Kasumi-1 (cell line): ENCODE results near the gene TMEM240.

Experiments used
- DNase-seq, 2 experiments: peaks; one replicate each; lab custom pipeline; 2025; lab: John Stamatoyannopoulos, UW

TMEM240 gene

DNA sequence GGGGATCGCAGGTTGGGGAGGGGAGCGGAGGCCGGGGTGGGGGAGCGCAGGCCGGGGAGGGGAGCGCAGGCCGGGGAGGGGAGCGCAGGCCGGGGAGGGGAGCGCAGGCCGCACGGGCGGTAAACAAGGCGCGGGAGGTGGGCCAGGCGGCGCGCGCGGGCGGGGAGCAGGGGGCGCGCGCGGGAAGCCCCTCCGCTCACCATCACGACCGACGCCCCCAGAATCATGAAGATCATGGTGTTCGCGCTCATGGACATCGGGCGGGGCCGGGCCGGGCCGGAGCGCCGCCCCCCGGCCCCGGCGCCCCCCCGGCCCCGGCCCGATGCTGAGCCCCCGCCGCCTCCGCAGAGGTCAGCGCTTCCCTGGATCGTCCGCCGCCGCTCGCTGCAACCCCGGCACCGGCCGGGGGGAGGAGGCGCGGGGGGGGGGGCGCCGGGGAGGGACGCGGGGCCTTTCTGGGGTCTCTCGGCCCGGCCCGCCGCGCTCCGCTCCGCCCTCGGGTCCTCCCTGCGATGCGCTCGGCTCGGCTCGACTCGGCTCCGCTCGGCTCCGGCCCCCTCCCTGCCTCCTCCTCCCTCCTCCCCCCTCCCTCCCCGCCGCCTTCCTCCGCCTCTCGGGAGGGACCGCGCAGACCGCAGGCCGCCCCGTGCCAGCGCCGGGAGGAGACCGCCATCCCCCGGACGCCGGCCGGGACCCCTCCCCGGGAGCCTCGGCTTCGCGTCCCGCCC, at the start of gene TMEM240:
Gene TMEM240 (minus strand): TSS at position 535 of the 728 bp plus-strand sequence. CDS start 278 bp downstream, at position 257.
- no peak for DNase-seq

DNA sequence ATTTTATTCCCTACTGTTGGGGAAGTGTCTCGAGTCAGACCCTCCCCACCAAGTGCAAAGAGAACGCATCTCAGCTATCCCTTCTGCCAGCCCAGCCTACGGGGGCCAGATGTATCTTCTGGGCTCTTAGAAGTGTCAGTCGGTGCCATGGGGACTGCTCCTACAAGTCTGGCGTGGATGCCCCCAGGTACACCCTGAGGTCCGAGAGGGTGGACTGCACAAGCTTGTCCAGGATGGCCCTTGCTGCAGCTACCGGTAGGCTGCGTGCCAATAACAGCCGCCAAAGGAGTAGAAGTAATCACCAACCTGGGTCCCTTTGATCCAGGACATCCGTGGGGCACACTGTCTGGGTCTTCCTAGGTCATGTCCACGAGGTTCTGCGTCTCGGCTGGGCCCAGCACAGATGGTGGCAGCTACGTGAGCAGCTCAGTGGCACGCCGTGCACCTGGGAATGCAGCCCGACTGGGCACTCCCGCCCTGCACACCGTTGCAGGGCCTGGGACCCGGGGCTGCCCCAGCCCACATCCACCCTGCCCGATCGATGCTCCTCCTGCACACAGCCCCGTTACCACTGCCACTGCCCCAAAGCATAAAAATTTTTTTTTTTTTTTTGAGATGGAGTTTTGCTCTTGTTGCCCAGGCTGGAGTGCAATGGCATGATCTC, 43.1 kb upstream of the TMEM240 start:
- DNase-seq = no peak

DNA sequence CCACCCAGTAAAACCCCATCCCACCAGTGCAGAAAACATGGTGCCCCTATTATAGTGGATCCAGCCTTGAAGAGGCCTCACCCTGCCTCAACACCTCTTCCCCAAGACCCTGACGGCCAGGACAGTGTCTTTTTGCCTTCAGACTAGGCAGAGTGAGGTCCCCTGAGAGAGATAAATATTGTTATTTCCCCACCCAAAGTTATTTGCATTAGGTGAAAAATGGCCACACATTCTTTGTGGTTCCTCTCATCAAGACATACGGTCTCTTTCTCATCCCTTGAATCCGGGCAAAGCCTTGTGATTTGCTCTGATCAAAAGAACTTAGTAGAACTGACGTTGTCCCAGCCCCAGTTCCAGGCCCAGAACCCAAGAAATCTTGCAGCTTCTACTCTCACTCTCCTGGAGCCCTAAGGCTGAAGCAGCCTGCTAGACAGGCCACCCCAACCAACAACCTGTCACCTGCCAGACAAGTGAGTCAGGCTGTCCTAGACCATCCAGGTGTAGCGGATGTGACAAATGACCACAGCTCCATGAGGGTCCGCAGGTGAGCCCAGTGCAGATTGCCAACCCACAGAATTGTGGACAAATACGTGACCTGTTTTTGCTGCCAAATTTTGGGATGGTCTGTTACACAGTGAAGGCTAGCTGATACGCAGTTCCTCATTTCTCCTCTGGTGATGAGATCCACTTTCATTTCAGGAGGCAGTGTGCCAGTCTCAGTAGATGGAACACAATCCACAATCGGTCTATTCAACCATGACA, 42.3 kb upstream of the TMEM240 start:
- DNase-seq = no peak

DNA sequence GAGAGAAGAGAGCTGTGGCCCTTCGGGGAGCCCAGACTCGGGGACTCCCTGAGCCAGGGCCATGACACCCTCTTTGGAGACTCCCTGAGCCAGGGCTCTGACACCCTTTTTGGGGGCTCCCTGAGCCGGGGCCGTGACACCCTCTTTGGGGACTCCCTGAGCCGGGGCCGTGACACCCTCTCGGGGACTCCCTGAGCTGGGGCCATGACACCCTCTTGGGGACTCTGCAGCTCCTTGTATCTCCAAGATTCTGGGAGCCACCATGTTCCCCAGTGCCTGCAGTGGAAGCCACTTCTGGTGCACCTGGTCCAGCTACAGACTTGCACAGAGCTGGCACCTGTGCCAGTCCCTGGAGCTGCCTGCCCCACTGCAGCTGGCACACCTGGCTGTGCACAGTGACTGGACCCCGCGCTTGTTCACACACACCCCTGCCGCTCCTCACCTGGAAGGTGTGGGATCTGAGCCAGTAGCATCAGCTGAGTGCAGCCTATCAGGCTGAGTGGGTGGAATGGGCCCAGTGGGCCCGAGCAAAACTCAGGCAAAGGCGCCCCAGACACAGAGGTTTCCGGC, 38.0 kb upstream of the TMEM240 start:
- DNase-seq = no peak

DNA sequence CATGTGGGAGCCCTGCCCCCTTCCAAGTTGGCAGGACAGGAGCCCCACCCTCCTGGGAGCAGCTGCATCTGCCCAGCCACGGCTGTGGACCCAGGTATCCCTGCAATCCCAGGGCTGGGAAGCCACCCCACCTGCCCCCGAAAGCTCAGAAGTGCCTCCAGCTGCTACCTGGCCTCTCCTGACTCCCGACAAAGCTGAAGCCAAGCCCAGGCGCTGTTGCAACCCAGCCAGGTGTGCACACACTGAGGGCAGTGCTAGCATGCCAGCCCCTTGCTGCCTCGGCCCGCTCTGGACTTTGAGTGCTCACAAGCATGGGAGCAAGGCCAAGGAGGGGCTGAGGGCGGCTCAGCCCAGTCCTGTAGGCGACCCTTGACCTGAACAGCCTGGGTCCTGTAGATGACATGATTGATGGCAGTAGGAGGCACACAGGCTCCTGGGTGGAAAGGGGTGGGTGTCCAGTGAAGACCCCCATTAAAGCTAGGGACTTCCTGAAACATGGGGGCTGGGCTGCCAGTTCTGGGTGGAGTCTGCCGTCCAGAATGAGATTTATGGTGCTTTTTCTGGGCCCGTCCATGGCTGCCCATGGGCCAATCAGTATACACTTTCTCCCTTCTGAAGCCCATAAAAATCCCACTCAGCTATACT, 37.1 kb upstream of the TMEM240 start:
- DNase-seq = no peak

DNA sequence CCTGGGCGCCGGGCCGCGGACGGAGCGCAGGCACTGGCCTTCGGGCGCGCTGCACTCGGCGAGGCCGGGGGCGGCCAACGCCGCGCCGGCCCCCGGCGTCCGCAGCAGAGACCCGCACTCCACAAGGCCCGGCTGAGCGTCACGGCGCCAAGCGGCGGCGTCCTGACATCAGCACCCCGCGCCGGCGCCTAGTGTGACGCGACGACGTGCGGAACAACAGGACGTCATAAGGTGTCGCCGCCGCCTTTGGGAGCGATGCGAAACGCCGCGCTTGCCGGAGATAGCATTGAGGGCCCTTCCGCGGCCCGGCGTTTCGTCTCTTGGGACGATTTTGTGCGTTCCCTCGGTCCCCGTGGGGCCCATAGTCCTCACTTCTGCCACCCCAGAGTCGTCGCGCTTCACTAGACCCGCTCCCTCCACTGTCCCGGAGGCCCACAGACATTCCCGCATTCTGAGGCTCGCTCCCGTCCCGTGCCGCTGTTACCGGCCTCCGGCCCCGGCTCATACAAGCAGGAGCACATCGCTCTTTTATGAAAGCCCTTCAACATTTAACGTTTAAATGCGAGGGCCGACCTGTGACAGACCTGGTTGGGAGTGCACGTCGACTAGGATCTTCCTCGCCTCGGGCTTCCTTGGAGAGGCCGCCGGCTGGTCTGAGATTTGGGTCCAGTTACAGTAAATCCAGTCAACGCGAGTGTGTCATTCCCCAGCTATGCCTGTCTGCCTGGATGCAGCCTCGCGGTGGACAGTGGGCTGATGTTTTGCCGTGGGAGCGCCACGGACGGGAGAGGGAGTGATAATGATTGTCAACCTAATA, 34.5 kb upstream of the TMEM240 start, which contains the start of gene SSU72:
Gene SSU72 (minus strand): TSS at position 143 of the 817 bp plus-strand sequence. CDS start 306 bp downstream, outside the sequence.
- peak; percentile 84 to 85 for DNase-seq

DNA sequence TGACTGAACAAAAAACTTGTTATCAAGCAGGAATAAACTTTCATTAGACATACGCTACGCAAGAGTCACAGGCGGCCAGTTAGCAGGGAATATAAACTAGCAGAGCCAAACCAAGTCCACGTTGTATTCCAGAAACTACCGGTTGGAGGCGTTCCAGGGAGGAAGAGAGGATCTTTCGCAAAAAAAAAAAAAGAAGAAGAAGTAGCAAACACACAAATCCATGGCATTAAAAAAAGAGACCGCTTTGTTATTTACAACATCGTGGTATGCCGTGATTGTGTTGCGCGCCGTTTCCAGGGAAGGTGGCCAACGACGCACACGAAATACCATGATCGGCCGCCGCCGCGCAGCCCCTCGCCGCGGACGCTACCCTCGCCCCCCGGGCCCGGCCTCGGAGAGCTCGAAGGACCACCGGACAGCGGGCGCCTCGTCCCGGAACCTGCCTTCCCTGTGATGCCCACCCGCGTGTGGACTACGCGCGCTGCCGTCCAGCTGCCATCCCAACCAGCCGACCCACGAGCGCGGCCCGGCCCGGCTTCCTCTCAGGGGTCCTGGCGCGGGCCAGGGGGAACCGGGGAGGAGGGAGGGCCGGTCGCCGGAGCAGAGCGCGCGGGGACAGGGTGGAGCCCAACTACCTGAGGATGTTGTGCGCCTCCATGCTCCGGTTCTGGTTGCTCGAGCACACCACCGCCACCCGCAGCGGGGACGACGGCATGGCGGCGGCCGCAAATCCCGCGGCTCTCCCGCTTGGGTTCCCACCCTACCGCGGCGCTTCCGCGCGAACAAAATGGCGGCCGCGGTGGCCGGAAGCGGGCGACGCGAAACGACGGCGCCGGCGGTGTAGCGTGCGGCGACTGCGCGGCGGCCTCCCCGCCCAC, 33.7 kb upstream of the TMEM240 start:
- peak; percentile 67 to 69 for DNase-seq

DNA sequence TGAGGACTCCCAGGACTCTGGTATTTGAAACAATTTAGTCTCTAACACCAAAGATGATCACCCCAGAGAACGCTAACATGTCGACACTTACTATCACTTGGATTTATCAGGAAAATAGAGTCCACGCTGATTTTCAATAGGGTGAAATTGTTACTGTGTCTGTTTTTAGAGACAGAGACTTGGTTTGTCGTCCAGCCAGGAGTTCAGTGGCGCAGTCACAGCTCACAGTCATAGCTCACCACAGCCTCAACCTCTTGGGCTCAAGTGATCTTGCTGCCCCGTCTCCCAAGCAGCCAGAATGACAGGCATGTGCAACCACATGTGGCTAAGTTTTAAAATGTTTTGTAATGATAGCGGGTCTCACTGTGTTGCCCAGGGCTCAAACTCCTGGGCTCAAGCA, 28.9 kb upstream of the TMEM240 start:
- no peak for DNase-seq

DNA sequence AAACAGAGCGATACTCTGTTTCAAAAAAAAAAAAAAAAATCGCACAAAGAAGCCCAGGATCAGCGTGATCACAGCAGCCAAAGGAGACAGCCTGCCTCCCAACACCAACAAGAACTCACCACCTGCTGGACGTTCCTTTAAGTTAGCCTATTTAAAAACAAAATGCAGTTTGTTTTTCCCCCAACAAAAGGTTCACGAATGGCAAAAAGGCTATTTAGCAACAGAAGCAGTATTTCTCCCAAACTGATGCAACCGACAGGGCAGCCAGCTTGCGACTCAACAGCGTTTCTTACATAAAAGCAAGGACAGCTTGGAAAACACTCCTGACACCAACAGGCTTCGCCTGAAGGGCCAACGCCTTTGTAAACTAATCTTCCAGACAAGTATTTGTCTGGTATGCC, 27.5 kb upstream of the TMEM240 start:
- DNase-seq = no peak

DNA sequence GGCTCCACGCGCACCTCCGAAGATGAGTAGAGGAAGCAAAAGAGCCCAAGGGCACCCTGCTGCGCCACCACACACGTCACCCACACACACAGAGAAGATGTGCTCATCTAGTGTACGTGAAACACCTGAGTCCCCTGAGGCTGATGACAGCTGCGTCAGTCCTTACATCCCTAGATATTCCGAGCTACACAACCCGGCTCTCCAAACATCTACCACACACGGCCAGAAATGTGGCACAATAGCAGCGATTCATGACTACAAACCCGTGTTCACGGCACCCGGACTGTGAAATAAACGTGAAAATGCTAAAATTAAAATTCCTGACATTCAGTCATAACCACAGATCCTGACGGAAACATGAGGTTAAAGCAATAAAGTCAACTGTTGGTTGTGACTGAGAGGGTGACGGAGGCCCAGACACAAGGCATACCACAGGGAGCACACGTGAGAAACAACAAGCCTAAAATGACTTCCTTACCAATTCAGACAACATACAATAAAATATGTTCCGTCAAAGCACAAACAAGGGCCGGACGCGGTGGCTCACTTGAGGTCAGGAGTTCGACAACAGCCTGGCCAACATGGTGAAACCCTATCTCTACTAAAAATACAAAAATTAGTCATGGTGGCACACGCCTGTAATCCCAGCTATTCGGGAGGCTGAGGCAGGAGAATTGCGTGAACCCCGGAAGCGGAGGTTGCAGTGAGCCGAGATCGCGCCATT, 26.9 kb upstream of the TMEM240 start:
- no peak for DNase-seq

DNA sequence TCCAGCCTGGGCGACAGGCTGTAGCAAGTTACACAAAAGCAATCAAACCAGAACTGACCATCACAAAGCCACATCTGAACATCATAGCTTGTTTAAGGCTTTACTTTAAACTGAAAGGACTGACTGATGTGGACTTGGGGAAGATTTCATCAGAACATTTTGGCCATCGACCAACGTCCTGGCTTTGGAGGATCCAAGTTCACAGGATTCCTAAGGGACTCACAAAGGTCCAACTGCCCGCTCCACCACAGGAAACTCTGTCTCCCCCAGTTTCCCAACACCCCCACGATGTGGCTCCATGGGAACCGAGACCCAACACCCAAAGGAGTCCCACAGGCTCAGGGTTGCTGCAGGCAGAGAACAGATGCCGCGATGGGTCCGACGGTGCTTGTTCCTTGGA, 24.9 kb upstream of the TMEM240 start:
- DNase-seq = no peak

DNA sequence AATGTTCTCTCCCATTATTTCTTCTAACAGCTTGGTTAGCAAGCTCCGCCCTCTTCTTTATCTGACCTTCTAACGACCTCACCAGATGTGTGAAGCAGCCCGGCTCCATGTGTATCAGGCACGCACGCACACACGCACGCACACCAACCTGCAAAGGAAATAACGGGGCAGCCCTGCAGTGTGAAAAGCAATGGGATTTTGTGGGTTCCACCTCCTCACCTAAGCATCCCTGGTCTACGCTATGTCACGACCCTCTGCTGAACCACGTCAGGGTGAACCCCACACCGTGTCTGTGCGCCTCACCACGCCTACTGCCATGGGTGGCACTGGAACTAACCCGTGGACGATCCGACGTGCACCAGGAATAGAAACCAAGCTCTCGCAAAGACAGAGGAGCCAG, 23.8 kb upstream of the TMEM240 start:
- no peak for DNase-seq

DNA sequence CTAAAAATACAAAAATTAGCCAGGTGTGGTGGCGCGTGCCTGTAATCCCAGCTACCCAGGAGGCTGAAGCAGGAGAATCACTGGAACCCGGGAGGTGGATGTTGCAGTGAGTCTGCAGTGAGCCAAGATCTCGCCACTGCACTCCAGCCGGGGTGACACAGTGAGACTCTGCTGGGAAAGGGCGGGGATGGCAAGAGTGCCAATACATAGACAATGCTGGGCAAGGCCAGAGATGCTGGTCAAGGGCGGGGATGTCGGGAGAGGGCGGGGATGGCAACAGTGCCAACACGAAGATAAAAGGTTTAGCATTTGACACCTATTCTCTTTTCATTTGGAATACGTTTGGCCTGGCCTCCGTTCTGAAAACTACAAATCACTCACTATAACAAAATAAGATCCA, 23.3 kb upstream of the TMEM240 start:
- no peak for DNase-seq

DNA sequence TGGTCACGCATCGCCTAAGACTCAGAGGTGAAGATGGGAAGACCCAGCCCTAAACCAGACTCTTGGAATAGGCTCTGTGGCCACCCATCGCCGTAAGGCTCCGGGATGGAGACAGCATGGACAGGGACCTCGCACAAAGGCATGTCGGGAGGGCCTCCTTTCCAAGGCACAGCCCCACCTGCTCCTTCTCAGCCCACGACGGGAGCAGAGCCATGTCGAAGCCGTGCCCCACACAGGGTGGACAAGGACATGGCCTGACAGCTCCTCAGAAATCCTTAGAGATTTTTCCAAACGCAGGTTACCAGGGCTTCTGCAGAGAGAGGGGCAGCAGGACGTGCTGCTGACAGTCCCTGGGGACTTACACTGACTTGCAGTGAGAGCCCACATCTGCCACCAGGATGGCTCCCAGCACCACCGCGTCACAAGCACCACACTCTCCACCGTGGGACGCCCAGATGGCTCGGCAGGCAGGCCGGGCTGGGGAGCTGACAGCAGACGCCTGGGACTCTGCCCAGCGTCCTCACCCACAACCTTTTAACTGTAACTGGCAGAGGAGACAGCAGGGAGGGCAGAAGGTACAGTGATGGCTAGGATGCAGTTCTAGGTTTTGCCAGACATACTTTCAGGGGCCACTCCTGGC, 22.3 kb upstream of the TMEM240 start:
- DNase-seq = no peak

DNA sequence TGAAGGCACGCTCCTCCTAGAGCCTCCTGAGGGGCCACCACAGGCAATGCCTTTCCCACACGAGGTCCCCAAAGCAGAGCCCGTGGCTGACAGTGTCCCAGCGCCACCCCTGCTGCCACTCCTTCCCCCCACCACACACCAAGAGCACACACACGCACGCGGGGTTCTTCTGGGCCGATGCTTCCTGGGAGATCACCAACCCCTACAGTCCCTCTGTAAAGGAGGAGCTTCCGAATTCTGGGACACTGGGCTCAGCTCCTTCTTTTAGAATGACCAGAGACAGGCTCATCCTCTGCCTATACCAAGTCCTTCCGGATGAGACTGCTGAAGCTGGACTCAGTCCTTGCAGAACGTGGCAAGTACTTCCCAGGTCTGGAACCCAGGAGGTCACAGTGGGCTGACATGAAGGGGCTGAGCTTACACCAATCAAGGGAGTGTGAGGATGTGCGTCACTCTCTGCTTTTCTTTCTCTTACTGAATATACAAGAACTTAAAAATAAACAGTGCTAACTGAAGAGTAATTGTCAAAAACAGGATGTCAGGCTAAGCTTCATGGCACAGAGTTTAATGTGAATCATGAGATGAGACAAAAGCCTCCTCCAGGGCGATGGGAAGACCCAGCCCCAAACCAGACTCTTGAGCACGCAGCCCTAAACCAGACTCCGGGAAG, 21.5 kb upstream of the TMEM240 start:
- no peak for DNase-seq

DNA sequence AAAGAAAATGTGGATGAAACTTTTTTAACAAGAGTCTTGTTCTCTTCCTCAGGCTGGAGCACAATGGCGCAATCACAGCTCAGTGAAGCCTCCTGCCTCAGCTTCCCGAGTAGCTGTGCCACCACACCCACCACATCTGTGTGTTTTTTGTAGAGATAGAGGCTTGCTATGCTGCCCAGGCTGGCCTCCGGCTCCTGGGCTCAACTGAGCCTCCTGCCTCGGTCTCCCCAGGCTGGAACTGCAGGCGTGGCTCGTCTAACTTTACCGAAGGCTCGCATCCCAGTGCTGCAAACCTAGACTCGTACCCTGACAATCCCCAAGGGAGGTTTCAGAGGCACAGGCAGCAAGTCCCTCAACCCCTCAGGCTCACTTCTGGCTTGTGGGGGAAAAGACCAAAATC, 19.8 kb upstream of the TMEM240 start:
- no peak for DNase-seq

DNA sequence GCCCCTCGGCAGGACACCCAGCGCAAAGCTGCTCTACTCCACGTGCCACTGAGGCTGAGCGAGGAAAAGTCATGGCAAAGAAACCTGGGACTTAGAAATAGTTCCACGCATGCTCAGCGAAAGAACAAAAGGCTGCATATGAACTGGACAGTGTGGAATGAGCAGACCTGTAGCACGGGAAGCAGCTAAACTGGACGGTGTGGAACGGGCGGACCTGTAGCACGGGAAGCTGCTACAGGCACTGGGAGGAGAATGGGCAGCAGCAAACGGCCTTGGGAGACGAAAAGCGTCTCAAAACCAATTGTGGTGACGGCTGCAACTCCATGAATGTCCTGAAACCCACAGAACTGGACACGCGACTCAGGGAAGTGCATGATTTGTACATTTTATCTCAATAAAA, 18.6 kb upstream of the TMEM240 start:
- DNase-seq = no peak

DNA sequence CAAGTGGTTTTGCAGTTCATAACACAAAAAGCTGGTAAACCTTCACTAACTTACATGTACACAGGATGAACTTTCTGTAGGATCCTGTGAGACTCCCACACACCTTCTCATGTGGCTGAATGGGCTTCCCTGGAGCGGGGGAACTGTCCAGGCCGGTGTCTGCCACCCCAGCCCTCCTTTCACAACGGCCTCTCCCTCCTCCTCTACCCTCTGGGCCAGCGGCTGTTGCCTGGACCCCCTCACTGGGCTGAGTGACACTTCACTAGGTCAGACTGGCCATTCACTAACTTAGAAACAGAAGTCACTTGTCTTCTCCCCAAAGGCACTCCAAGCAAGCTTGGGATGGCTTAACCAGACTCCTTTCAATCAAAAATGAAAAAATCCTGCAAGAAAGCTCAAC, 18.2 kb upstream of the TMEM240 start:
- no peak for DNase-seq
